ENCODE data around the gene ATP6V1G1. TPM values are rescaled to one million over a fixed set of nuclear protein-coding genes. Genes with fewer than 3 reads are reported as not detected.

ATP6V1G1 gene
- total RNA-seq, 1 experiment from 2014 or later: 119 TPM

- Mint-ChIP-seq H3K4me1 (peaks cover 3 to 4% of the 10 kb centered on the region in 2 experiments; a peak in 2 of 4 replicates), H3K4me3 (no peak overlapping the region), H3K27me3 (ENCODE audit: low read depth) (no peaks in the 10 kb centered on the region), H3K36me3 (ENCODE audit: insufficient read depth in 1 of 3, low read depth in 3 of 3) (no peaks in the 10 kb centered on the region), H3K27ac (no peak overlapping the region), H3K9me3 (peaks cover under 1 to 1% of the 10 kb centered on the region in 2 experiments; a peak in 4 of 5 replicates)
- Histone ChIP-seq H4K5ac (ENCODE audit: insufficient read length, low read depth, low read length) (no peak overlapping the region), H3K23me2 (ENCODE audit: insufficient read length, low read depth, low read length, poor library complexity, severe bottlenecking) (no peaks in the 10 kb centered on the region), H4K8ac (replicated peaks; ENCODE audit: insufficient read length, low read depth, low read length) (no peak overlapping the region), H3K27me3 (ENCODE audit: insufficient read depth, low read length) (no peaks in the 10 kb centered on the region), H2BK15ac (ENCODE audit: low read depth, low read length) (no peak overlapping the region), H4K20me1 (ENCODE audit: control insufficient read depth, insufficient read depth, insufficient read length) (no peaks in the 10 kb centered on the region), H3K27ac (ENCODE audit: insufficient read length, low read depth, low read length) (no peak overlapping the region), H3K18ac (ENCODE audit: insufficient read length, low read depth, low read length) (no peak overlapping the region), H3T11ph (ENCODE audit: low read length) (no peak overlapping the region), H3K79me1 (ENCODE audit: insufficient read depth, low read depth, low read length, poor library complexity, severe bottlenecking) (no peaks in the 10 kb centered on the region), H3K14ac (ENCODE audit: insufficient read depth, low read length) (no peak overlapping the region), H3K79me2 (ENCODE audit: insufficient read depth, low read length) (no peaks in the 10 kb centered on the region), H2BK5ac (ENCODE audit: insufficient read length, low read length) (no peak overlapping the region), H3K56ac (ENCODE audit: insufficient read length, low read depth, low read length) (no peak overlapping the region), H2AK5ac (ENCODE audit: insufficient read length, low read length) (no peak overlapping the region), H2BK12ac (ENCODE audit: insufficient read length, low read depth, low read length) (no peak overlapping the region), H3K4ac (ENCODE audit: low read depth, low read length) (no peak overlapping the region), H3K4me2 (ENCODE audit: insufficient read depth, insufficient read length, low read length) (no peak overlapping the region), H2AFZ (ENCODE audit: low read length) (no peak overlapping the region), H3K9me3 (ENCODE audit: control insufficient read depth, low read depth, low read length) (no peaks in the 10 kb centered on the region), H3K9ac (ENCODE audit: extremely low read depth, insufficient read length, low read length) (no peak overlapping the region), H3K4me1 (ENCODE audit: insufficient read depth, low read length) (no peaks in the 10 kb centered on the region), H2BK120ac (ENCODE audit: low read depth, low read length, poor library complexity, severe bottlenecking) (no peak overlapping the region), H2BK20ac (ENCODE audit: low read depth, low read length, poor library complexity, severe bottlenecking) (no peak overlapping the region), H4K91ac (ENCODE audit: insufficient read length, low read depth, low read length) (no peak overlapping the region), H3K23ac (ENCODE audit: insufficient read length, low read depth, low read length) (no peak overlapping the region)
- TF ChIP-seq CTCF (conservative IDR thresholded peaks at IDR 0.05): no peak
- no peak for DNase-seq
- no CpG with 5 or more reads among the region's 7 CpGs for WGBS (ENCODE audit: extremely low coverage, insufficient read length, low lambda C conversion rate)
Measured at GRCh38 chr9:114561771-114562170, 25.8 kb upstream of the ATP6V1G1 start.
